HG03064 (cell line): ENCODE data around the gene NR3C1.

Experiments
- ATAC-seq: cut with Tn5 transposase; IDR thresholded peaks from one replicate; pipeline ENCODE4 v1.9.1; 2021; ENCODE audit warnings: low read depth; ENCODE audit not compliant: unreplicated experiment

NR3C1 gene

GRCh38 chr5:143426437-143426991, 23.0 kb upstream of the NR3C1 start:
- ATAC-seq = peak; percentile 63

DNA sequence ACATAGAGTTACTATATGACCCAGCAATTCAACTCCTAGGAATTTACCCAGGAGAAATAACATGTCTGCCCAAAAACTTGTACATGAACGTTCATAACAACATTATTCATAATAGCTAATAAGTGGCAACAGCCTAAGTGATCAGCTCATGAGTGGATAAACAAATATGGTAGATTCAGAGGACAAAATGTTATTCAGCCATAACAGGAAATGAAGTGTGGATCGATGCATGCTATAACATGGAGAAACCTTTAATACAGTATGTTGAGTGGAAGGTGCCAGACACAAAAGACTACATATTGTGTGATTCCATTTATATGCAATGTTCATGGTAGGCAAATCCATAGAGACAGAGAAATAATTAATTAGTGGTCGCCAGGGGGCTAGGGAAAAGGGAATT, 22.3 kb upstream of the NR3C1 start:
- no peak for ATAC-seq

- ATAC-seq = no peak
Observed at GRCh38 chr5:143418140-143418866, 14.8 kb upstream of the NR3C1 start.

- ATAC-seq = no peak
Observed at GRCh38 chr5:143417503-143418139, 14.1 kb upstream of the NR3C1 start.

DNA sequence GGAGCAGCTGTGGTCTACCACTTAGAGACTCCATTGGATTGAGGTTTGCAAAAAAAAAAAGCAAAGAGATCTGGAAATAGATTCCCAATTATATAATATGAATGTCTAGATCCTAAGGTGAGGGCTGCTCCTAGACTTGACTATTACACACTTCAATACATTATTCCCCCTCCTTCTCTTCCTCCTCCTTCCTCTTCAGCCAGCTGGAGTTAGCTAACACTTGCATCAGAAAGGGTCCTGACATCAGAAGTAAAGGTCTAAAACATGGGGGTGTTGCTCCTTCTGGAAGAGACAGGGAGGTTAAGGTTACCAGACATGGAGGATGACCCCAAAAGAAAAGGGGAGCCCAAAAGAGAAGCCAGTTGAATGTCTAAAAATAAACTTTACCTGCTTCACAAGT, 12.9 kb upstream of the NR3C1 start:
- ATAC-seq = no peak

GRCh38 chr5:143413958-143414669, 10.6 kb upstream of the NR3C1 start:
- ATAC-seq = peak; percentile 77

- ATAC-seq = no peak
Observed at GRCh38 chr5:143412661-143413342, 9.3 kb upstream of the NR3C1 start.

GRCh38 chr5:143409926-143410325, 6.4 kb upstream of the NR3C1 start:
- ATAC-seq = no peak

- no peak for ATAC-seq
Observed at GRCh38 chr5:143406408-143406807, 2.9 kb upstream of the NR3C1 start.

DNA sequence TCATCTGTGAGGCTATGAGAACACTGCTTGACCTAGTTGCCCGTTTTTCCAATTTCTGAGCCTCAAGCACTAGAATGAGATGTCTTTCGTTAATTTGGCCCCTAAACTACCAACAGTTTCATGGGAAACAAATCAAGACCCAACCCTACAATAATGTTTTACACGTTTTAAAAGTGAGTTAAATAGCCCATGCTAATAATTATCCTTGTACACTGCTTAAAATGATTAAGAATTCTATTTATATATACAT, 2.3 kb upstream of the NR3C1 start:
- no peak for ATAC-seq

GRCh38 chr5:143405063-143405848, 1.8 kb upstream of the NR3C1 start:
- ATAC-seq = peak; percentile 20

DNA sequence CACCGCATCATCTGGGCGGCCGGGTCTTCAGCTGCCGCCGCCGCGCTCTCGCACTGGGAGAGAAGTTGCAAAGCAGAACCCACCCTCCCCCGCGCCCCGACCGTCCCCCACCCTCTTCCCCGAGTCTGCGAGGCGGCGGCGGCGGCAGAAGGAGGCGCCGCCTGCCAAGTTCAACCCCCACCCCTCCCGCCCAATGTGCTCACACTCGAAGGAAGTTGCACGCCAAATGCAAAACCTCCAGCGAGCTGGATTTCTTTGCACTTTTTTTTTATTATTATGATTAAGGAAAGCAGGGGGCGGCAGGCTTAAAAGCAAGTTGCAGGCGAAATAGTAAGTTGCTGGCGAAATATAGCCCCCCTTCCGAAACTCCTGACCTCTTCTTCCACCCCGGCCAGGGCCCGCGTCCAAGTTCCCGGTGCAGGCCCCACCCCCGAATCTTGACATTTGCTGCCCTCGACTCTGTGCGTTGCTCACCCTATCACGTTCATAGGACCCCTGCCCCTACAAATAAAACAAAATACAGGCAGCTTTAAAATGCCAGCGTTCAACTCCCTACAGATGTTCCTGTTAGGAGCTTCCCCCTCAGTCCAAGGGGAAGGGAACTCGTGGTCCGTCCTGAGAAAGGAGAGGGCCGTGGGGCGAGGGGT, 1.1 kb upstream of the NR3C1 start:
- ATAC-seq = peak; percentile 24

DNA sequence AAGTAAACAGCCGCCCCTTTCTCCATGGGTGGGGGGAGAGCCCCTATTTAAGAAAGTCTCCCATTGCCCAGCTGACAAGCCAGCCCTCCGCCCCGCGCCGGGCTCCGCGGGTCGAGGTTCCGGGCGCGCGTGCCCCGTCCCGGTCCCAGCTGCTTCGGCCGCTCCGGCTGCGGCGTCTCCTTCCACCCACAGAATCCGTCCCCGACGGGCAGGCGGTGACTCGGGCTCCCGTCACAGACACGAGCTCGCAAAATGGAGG, 223 bp downstream of the NR3C1 start:
- peak; percentile 7 for ATAC-seq

- ATAC-seq = no peak
Observed at GRCh38 chr5:143402553-143403333, 743 bp downstream of the NR3C1 start.

- no peak for ATAC-seq
Observed at GRCh38 chr5:143402017-143402552, 1.4 kb downstream of the NR3C1 start.

DNA sequence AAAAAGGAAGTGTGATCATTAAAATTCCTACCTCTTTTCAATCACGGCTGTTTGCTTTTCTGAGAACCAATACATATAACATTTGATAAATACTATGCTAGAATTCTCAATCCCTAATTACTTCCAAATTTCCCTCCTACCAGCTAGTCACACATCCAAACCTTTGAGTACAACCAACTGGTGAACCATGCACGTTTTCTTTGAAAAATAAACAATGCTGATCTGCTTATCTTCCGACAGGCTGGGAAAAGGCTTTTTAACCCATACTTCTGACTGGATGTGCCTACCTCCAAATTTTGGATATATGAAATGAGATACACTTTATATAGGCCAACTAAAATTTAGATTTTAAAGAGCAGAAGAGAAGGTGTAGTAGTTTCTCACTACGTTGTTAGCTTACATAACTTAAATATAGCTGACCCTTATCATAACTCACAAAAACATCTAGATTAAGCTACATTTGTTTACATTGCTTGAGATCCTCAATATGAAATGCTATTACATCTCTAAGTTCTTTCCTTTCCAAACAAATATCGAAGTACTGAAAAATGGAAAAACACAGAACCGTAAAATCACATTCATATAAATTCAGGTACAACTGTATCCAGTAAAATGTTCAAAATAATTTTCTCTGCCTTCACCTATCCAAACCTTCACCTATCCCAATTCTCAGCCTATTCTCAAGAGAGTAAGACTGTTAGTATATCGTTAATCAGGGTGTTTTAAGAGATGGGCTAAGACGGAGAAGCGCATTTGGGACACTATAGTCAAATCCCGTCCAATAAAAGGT, 2.1 kb downstream of the NR3C1 start:
- ATAC-seq = no peak

- ATAC-seq = no peak
Observed at GRCh38 chr5:143400541-143401226, 2.8 kb downstream of the NR3C1 start.
